ENCODE measurements around the gene PMFBP1. TPM values are rescaled to one million over a fixed set of nuclear protein-coding genes. Genes with fewer than 3 reads are reported as not detected.

The PMFBP1 gene
- total RNA-seq, 5 donors from 2014 or later (not counting 1 experiment from before 2014, with no cell fraction given): 0.23 to 3.2 (median 1.1) TPM

DNA sequence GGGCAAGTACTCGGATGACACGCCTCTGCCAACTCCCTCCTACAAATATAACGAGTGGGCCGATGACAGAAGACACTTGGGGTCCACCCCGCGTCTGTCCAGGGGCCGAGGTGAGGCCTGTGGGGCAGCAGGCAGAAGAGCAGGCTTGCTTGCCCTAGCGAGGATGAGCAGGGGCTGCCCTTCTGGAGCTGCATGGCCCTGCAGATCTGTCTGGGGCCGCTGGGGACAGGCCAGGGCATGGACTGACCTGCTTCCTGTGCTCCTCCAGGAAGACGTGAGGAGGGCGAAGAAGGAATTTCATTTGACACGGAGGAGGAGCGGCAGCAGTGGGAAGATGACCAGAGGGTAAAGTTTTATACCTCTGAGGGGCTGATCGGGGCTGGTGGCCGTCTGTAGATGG lies 73.0 kb downstream of the PMFBP1 start:
- Histone ChIP-seq H3K4me3 (ENCODE audit: control insufficient read depth in 1 of 2, extremely low read depth in 1 of 2, low read length in 1 of 2) (no peak overlapping the region), H3K4me1 (ENCODE audit: control insufficient read depth in 1 of 2, extremely low read depth in 1 of 2, insufficient read depth in 2 of 2, low read length in 2 of 2) (peaks cover 12 to 13% of the 10 kb centered on the region in 2 experiments), H3K27me3 (replicated peaks in 1 of 2; ENCODE audit: control insufficient read depth in 2 of 2, extremely low read depth in 1 of 2, insufficient read depth in 2 of 2, low read length in 1 of 2) (no peaks in the 10 kb centered on the region), H3K9me3 (no peaks in the 10 kb centered on the region), H3K36me3 (ENCODE audit: control insufficient read depth in 2 of 2, extremely low read depth in 1 of 2, insufficient read depth in 1 of 2, low read length in 1 of 2) (peaks cover 27 to 79% of the 10 kb centered on the region in 2 donors), H3K27ac (ENCODE audit: low read length) (no peak overlapping the region)
- H3K27me3 Mint-ChIP-seq: no peaks in the 10 kb centered on the region
- WGBS (ENCODE audit: insufficient coverage): 90% methylated on average over 11 of the region's 15 CpGs
- no peak for ATAC-seq (replicated peaks in 1 of 4)
- POLR2A ChIA-PET: no interaction called here
- H3K4me3 Mint-ChIP-seq: no peak overlapping the region
- H3K36me3 Mint-ChIP-seq: peaks cover 63% of the 10 kb centered on the region
- peaks cover 26 to 31% (median 28%) of the 10 kb centered on the region in 3 donors for H3K4me1 Mint-ChIP-seq
- DNase-seq: no peak
- H3K27ac Mint-ChIP-seq: no peak overlapping the region
- CTCF ChIA-PET: no interaction called here
- no peaks in the 10 kb centered on the region for H3K9me3 Mint-ChIP-seq

DNA sequence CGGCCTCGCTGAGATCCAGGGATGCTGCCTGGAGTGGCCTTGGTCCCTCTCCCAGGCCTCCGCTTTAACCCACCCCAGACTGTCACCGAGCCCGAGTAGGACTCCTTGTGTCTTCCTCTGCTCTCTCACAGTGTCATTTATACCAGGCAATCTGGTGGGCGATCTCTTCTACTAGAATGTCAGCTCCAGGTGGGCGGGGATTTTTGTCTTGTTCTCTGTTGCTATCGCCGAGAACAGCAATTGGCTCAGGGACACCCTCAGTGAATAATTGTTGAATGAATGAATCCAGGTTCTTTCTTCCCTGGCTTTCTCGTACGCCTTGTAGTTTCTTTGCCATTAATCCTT lies 77.7 kb downstream of the PMFBP1 start:
- Histone ChIP-seq H3K27ac (ENCODE audit: low read length) (peak overlapping the region; percentile 84), H3K27me3 (replicated peaks in 1 of 2; ENCODE audit: control insufficient read depth in 2 of 2, extremely low read depth in 1 of 2, insufficient read depth in 2 of 2, low read length in 1 of 2) (no peaks in the 10 kb centered on the region), H3K4me3 (ENCODE audit: control insufficient read depth in 1 of 2, extremely low read depth in 1 of 2, low read length in 1 of 2) (peak overlapping the region; percentile 92 to 95), H3K36me3 (ENCODE audit: control insufficient read depth in 2 of 2, extremely low read depth in 1 of 2, insufficient read depth in 1 of 2, low read length in 1 of 2) (peaks cover 0 to 44% of the 10 kb centered on the region in 2 donors), H3K9me3 (no peaks in the 10 kb centered on the region), H3K4me1 (ENCODE audit: control insufficient read depth in 1 of 2, extremely low read depth in 1 of 2, insufficient read depth in 2 of 2, low read length in 2 of 2) (peaks cover 25 to 26% of the 10 kb centered on the region in 2 experiments)
- peak overlapping the region; percentile 97 to 98 (median 98) for H3K4me3 Mint-ChIP-seq
- POLR2A ChIA-PET: no interaction called here
- DNase-seq (peak in 9 of 35 experiments; percentile 2 to 19 (median 9)), ATAC-seq (replicated peaks in 1 of 4) (peak in 1 of 4 experiments; percentile 3)
- peaks cover 62 to 64% (median 63%) of the 10 kb centered on the region in 3 donors for H3K4me1 Mint-ChIP-seq
- H3K27me3 Mint-ChIP-seq: no peaks in the 10 kb centered on the region
- H3K27ac Mint-ChIP-seq: peak overlapping the region; percentile 97 to 99
- H3K9me3 Mint-ChIP-seq: no peaks in the 10 kb centered on the region
- 2% methylated on average over 8 of the region's 11 CpGs for WGBS (ENCODE audit: insufficient coverage)
- CTCF ChIA-PET: interaction anchor here (0.5 kb wide), 2 partner anchors 87 to 175 kb away, joined by 3 to 4 read pairs; no protein-coding TSS in a partner anchor
- peaks cover 36% of the 10 kb centered on the region for H3K36me3 Mint-ChIP-seq

DNA sequence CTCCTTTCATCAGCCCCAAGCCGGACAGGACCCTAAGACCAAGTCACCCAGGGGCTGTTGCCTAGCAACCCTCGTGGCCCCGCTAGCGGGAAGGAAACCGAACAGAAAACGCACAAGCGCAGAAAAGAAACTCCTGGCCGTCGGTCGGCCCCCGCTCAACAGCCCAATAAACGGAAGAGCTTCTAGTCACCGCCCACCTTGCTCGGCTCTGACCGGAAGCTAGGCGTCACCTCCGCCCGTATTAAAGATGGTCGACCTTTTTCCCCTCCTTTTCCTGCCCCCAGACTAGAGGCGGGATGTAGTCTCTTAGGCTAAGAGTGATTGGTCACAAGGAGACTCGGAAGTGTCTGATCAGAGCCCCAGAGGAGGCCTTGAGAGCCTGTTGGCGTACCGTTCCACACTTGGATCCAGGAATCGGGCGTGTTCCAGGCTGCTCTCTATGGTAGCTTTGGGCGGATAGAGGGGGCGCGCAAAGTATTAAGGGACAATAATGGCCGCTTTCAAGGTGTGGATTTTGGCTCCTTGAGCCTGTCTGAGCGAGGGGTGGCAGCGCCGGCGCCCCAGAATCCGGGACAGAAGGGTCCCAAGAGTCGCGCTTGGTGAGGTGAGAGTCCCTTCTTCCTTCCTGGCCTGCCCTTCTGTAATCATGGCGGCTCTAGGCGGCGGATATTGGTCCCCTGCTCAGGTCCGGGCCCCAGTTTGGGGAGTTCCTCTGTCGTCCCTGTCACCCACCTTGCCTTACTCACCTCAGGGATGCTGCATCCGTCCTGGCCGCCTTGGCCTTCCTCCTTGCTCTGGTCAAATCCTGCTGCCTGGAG lies 78.3 kb downstream of the PMFBP1 start, which contains the start of the genes DHX38 and TXNL4B:
DHX38 (plus strand) TSS at position 400 of the 818 bp plus-strand sequence. CDS start 2,311 bp downstream, outside the sequence.
TXNL4B (minus strand) TSS at position 173 of the 818 bp plus-strand sequence. CDS start 2,871 bp downstream, outside the sequence.
- peaks cover 0 to 44% of the 10 kb centered on the region in 2 donors for H3K36me3 ChIP-seq (ENCODE audit: control insufficient read depth in 2 of 2, extremely low read depth in 1 of 2, insufficient read depth in 1 of 2, low read length in 1 of 2)
- H3K4me3 ChIP-seq (ENCODE audit: control insufficient read depth in 1 of 2, extremely low read depth in 1 of 2, low read length in 1 of 2): peak within 1 kb of the TSS; percentile 92 to 95
- DNase-seq (peak; percentile 76 to 96 (median 91)), ATAC-seq (replicated peaks in 1 of 4) (peak; percentile 95 to 97 (median 96))
- no peaks in the 10 kb centered on the region for H3K27me3 ChIP-seq (replicated peaks in 1 of 2; ENCODE audit: control insufficient read depth in 2 of 2, extremely low read depth in 1 of 2, insufficient read depth in 2 of 2, low read length in 1 of 2)
- H3K27ac ChIP-seq (ENCODE audit: low read length): peak within 1 kb of the TSS; percentile 84
- 0% methylated on average over 36 of the region's 43 CpGs for WGBS (ENCODE audit: insufficient coverage)
- H3K27ac Mint-ChIP-seq: peak within 1 kb of the TSS; percentile 97 to 99
- H3K4me1 Mint-ChIP-seq: peaks cover 62 to 66% (median 63%) of the 10 kb centered on the region in 3 donors
- H3K9me3 ChIP-seq: no peaks in the 10 kb centered on the region
- H3K27me3 Mint-ChIP-seq: no peaks in the 10 kb centered on the region
- CTCF ChIA-PET: interaction anchor here (0.5 to 0.8 kb wide), 3 partner anchors 87 to 571 kb away, joined by 3 to 4 read pairs (median 3); no protein-coding TSS in a partner anchor
- H3K9me3 Mint-ChIP-seq: no peaks in the 10 kb centered on the region
- POLR2A ChIA-PET: interaction anchor here in 1 of 2 donors (0.9 kb wide), 1 partner anchor 610 kb away, joined by 4 read pairs; no protein-coding TSS in a partner anchor
- peaks cover 37% of the 10 kb centered on the region for H3K36me3 Mint-ChIP-seq
- peaks cover 25 to 26% of the 10 kb centered on the region in 2 experiments for H3K4me1 ChIP-seq (ENCODE audit: control insufficient read depth in 1 of 2, extremely low read depth in 1 of 2, insufficient read depth in 2 of 2, low read length in 2 of 2)
- peak within 1 kb of the TSS; percentile 97 to 98 (median 98) for H3K4me3 Mint-ChIP-seq

DNA sequence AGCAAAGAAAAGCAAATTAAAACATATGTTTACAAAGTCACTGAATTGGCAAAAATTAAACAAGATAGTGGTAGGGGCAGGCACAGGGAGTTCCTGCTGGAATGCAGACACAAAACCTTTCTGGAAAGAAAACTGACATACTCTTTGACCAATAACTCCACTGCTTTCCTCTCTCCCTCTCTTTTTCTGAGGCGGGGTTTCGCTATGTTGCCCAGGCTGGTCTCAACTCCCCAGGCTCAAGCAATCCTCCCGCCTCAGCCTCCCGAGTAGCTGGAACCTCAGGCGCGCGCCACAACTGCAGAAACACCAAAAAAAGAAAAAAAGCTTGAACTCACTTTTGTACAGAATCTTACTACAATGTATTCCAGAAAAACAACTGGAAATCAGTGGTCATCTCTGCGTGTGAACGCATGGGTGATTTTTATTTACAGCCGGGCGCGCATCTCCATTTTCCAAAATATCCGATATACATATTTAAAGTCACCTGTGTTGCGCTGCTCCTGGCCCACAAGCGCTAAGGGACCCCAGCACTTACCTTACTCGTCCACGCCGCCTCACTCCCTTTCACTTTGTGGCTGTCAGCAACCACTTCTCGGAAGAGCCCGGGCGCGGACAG lies 79.0 kb downstream of the PMFBP1 start:
- ATAC-seq (replicated peaks in 1 of 4) (peak; percentile 16 to 29 (median 23)), DNase-seq (peak in 2 of 35 experiments; percentile 4 to 10)
- peaks cover 62 to 63% (median 63%) of the 10 kb centered on the region in 3 donors for H3K4me1 Mint-ChIP-seq
- under 1% methylated on average over 22 of the region's 22 CpGs for WGBS (ENCODE audit: insufficient coverage)
- peaks cover 25 to 26% of the 10 kb centered on the region in 2 experiments for H3K4me1 ChIP-seq (ENCODE audit: control insufficient read depth in 1 of 2, extremely low read depth in 1 of 2, insufficient read depth in 2 of 2, low read length in 2 of 2)
- ChIA-PET CTCF (interaction anchor here in 1 of 2 donors (0.8 kb wide), 1 partner anchor 572 kb away, joined by 3 read pairs; no protein-coding TSS in a partner anchor), POLR2A (interaction anchor here in 1 of 2 donors (0.9 kb wide), 1 partner anchor 609 kb away, joined by 4 read pairs; no protein-coding TSS in a partner anchor)
- peak overlapping the region; percentile 92 to 95 for H3K4me3 ChIP-seq (ENCODE audit: control insufficient read depth in 1 of 2, extremely low read depth in 1 of 2, low read length in 1 of 2)
- no peaks in the 10 kb centered on the region for H3K27me3 ChIP-seq (replicated peaks in 1 of 2; ENCODE audit: control insufficient read depth in 2 of 2, extremely low read depth in 1 of 2, insufficient read depth in 2 of 2, low read length in 1 of 2)
- H3K27ac ChIP-seq (ENCODE audit: low read length): peak overlapping the region; percentile 84
- H3K36me3 Mint-ChIP-seq: peaks cover 38% of the 10 kb centered on the region
- H3K27me3 Mint-ChIP-seq: no peaks in the 10 kb centered on the region
- peak overlapping the region; percentile 97 to 98 (median 98) for H3K4me3 Mint-ChIP-seq
- H3K36me3 ChIP-seq (ENCODE audit: control insufficient read depth in 2 of 2, extremely low read depth in 1 of 2, insufficient read depth in 1 of 2, low read length in 1 of 2): peaks cover 0 to 44% of the 10 kb centered on the region in 2 donors
- no peaks in the 10 kb centered on the region for H3K9me3 ChIP-seq
- peak overlapping the region; percentile 97 to 99 for H3K27ac Mint-ChIP-seq
- H3K9me3 Mint-ChIP-seq: no peaks in the 10 kb centered on the region

DNA sequence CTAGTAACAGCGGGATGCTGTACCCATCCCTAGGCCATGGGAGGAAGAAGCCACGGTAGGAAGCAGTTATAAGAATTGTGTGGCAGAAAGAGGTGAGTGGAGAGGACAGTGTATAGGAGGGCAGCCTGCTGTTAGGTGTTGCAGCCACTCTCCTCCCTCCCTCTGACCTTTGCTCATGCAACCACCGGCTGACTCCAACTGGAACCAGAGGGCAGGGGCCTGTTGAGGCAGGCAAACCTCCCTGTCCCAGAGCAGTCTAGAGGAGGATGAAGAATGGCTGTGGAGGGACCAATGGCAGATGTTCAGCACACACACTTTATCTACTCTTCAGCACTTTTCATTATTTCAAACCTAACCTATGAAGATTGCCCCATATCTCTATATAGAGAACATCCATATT lies 80.7 kb downstream of the PMFBP1 start:
- DNase-seq (no peak), ATAC-seq (replicated peaks in 1 of 4) (no peak)
- H3K27me3 Mint-ChIP-seq: no peaks in the 10 kb centered on the region
- H3K4me3 Mint-ChIP-seq: peak overlapping the region; percentile 97 to 98 (median 98)
- CTCF ChIA-PET: no interaction called here
- no peaks in the 10 kb centered on the region for H3K9me3 Mint-ChIP-seq
- no peak overlapping the region for H3K27ac Mint-ChIP-seq
- peaks cover 30% of the 10 kb centered on the region for H3K36me3 Mint-ChIP-seq
- no peaks in the 10 kb centered on the region for H3K9me3 ChIP-seq
- no peak overlapping the region for H3K4me3 ChIP-seq (ENCODE audit: control insufficient read depth in 1 of 2, extremely low read depth in 1 of 2, low read length in 1 of 2)
- peaks cover 25 to 26% of the 10 kb centered on the region in 2 experiments for H3K4me1 ChIP-seq (ENCODE audit: control insufficient read depth in 1 of 2, extremely low read depth in 1 of 2, insufficient read depth in 2 of 2, low read length in 2 of 2)
- no CpG with 5 or more reads among the region's 3 CpGs for WGBS (ENCODE audit: insufficient coverage)
- H3K36me3 ChIP-seq (ENCODE audit: control insufficient read depth in 2 of 2, extremely low read depth in 1 of 2, insufficient read depth in 1 of 2, low read length in 1 of 2): peaks cover 3 to 40% of the 10 kb centered on the region in 2 donors
- H3K27me3 ChIP-seq (replicated peaks in 1 of 2; ENCODE audit: control insufficient read depth in 2 of 2, extremely low read depth in 1 of 2, insufficient read depth in 2 of 2, low read length in 1 of 2): no peaks in the 10 kb centered on the region
- POLR2A ChIA-PET: no interaction called here
- no peak overlapping the region for H3K27ac ChIP-seq (ENCODE audit: low read length)
- peaks cover 53 to 57% (median 54%) of the 10 kb centered on the region in 3 donors for H3K4me1 Mint-ChIP-seq

DNA sequence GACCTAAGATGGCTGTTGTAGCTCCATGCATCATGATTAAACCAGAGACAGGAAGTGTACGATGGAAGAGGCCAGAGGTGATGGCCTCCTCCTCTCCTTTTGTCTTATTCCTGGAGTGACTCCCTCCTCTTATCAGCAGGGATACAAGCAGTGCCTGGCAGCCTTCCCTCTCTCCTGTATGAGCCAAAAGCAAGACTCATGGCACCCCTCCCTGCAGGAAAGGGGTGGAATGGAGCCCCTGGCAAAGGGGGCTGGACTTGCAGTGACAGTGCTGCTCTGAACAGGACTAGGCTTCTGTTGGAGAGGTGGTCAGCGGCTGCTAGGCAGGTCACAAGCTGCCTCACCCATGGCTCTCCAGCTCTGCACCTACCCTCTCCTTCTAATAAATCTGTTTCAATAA lies 87.0 kb downstream of the PMFBP1 start:
- Histone ChIP-seq H3K9me3 (peaks cover 3% of the 10 kb centered on the region), H3K36me3 (ENCODE audit: control insufficient read depth in 2 of 2, extremely low read depth in 1 of 2, insufficient read depth in 1 of 2, low read length in 1 of 2) (peaks cover 7 to 47% of the 10 kb centered on the region in 2 donors), H3K4me1 (ENCODE audit: control insufficient read depth in 1 of 2, extremely low read depth in 1 of 2, insufficient read depth in 2 of 2, low read length in 2 of 2) (no peaks in the 10 kb centered on the region), H3K4me3 (ENCODE audit: control insufficient read depth in 1 of 2, extremely low read depth in 1 of 2, low read length in 1 of 2) (no peak overlapping the region), H3K27me3 (replicated peaks in 1 of 2; ENCODE audit: control insufficient read depth in 2 of 2, extremely low read depth in 1 of 2, insufficient read depth in 2 of 2, low read length in 1 of 2) (no peaks in the 10 kb centered on the region), H3K27ac (ENCODE audit: low read length) (no peak overlapping the region)
- Mint-ChIP-seq H3K4me1 (peaks cover 0 to 2% (median under 1%) of the 10 kb centered on the region in 3 donors), H3K9me3 (peaks cover 0 to 9% (median 0%) of the 10 kb centered on the region in 3 donors), H3K27ac (no peak overlapping the region), H3K4me3 (no peak overlapping the region), H3K27me3 (no peaks in the 10 kb centered on the region), H3K36me3 (peaks cover 49% of the 10 kb centered on the region)
- CTCF ChIA-PET: no interaction called here
- no peak for DNase-seq
- POLR2A ChIA-PET: no interaction called here
- ATAC-seq (replicated peaks in 1 of 4): no peak
- WGBS (ENCODE audit: insufficient coverage): 100% methylated on average over 1 of the region's 2 CpGs

Data from T-cell (primary cell).